HEK293 (cell line): Measurements from ENCODE around the gene CHST14.

ENCODE experiments used
- CTCF ChIA-PET: fragments of 350-600 bp; formaldehyde crosslinking; extraction: SDS; loops from one replicate; lab custom pipeline; 2021; ENCODE audit warnings: antibody characterized with exemption; lab: Yijun Ruan, JAX
- POLR2A ChIA-PET: fragments of 300-600 bp; formaldehyde crosslinking; extraction: SDS; loops from one replicate; lab custom pipeline; 2020; ENCODE audit warnings: antibody characterized with exemption, inconsistent platforms; lab: Yijun Ruan, JAX
- H3K27ac ChIP-seq: fragments of 200-500 bp; sonication (Bioruptor generic); 2 replicates; pipeline ENCODE4 v1.5.1; 2014; ENCODE audit warnings: low read depth, low read length, control low read depth, inconsistent platforms; ENCODE audit errors: extremely low read depth
- H3K36me3 ChIP-seq, 2 experiments: fragments of 200-500 bp in 1 of 2; sonication (Bioruptor generic) in 1 of 2; 1 replicate in 1 of 2; 2 replicates in 1 of 2; pipeline ENCODE4 v1.5.1; 2014 to 2017; ENCODE audit warnings: inconsistent platforms in 2 of 2, low read length in 2 of 2; ENCODE audit not compliant: control insufficient read depth in 2 of 2, insufficient read depth in 1 of 2
- H3K4me1 ChIP-seq: fragments of 200-500 bp; sonication (Bioruptor generic); 2 replicates; pipeline ENCODE4 v1.5.1; 2014; ENCODE audit warnings: mild to moderate bottlenecking, low read length, inconsistent platforms; ENCODE audit not compliant: control insufficient read depth, insufficient read depth
- H3K4me3 ChIP-seq: 2 replicates; pipeline ENCODE4 v1.5.1; 2011; ENCODE audit warnings: low read depth, mild to moderate bottlenecking, control low read depth, low read length, moderate library complexity
- H3K9me3 ChIP-seq: fragments of 200-500 bp; sonication (Bioruptor generic); 2 replicates; pipeline ENCODE4 v1.5.1; 2014; ENCODE audit warnings: low read depth, low read length, inconsistent platforms; ENCODE audit not compliant: control insufficient read depth, insufficient read depth
- GLIS1 ChIP-seq: fragments of 450-650 bp; formaldehyde crosslinking; IDR thresholded peaks from 2 replicates; pipeline ENCODE4 v1.5.1; 2016; ENCODE audit warnings: missing biosample characterization, missing genetic modification characterization
- GLIS2 ChIP-seq: fragments of 450-650 bp; formaldehyde crosslinking; IDR thresholded peaks from 2 replicates; pipeline ENCODE4 v1.5.1; 2016; ENCODE audit warnings: missing biosample characterization, missing genetic modification characterization
- HOXC10 ChIP-seq: sonication (generic); formaldehyde crosslinking; IDR thresholded peaks from 2 replicates; pipeline ENCODE4 v1.8.1; 2023; ENCODE audit warnings: mild to moderate bottlenecking, missing genetic modification reagents
- REPIN1 ChIP-seq: fragments of 450-650 bp; formaldehyde crosslinking; IDR thresholded peaks from 2 replicates; pipeline ENCODE4 v1.5.1; 2017; ENCODE audit warnings: missing biosample characterization, missing genetic modification characterization, low read depth
- YY1 ChIP-seq: fragments of 450-650 bp; formaldehyde crosslinking; IDR thresholded peaks from 2 replicates; pipeline ENCODE4 v1.5.1; 2018; ENCODE audit warnings: missing biosample characterization, missing genetic modification characterization
- ZBTB48 ChIP-seq: fragments of 450-650 bp; formaldehyde crosslinking; IDR thresholded peaks from 2 replicates; pipeline ENCODE4 v1.5.1; 2016; ENCODE audit warnings: missing biosample characterization, missing genetic modification characterization
- ZBTB49 ChIP-seq: fragments of 450-650 bp; formaldehyde crosslinking; IDR thresholded peaks from 2 replicates; pipeline ENCODE4 v1.5.1; 2016; ENCODE audit warnings: missing biosample characterization, missing genetic modification characterization, low read depth
- ZFP37 ChIP-seq: fragments of 450-650 bp; formaldehyde crosslinking; IDR thresholded peaks from 2 replicates; pipeline ENCODE4 v1.5.1; 2016; ENCODE audit warnings: missing biosample characterization, missing genetic modification characterization
- ZNF214 ChIP-seq: fragments of 450-650 bp; formaldehyde crosslinking; IDR thresholded peaks from 2 replicates; pipeline ENCODE4 v1.5.1; 2017; ENCODE audit warnings: missing biosample characterization, mild to moderate bottlenecking, missing genetic modification characterization, borderline replicate concordance
- ZNF24 ChIP-seq: fragments of 450-650 bp; formaldehyde crosslinking; IDR thresholded peaks from 2 replicates; pipeline ENCODE4 v1.5.1; 2016; ENCODE audit warnings: missing biosample characterization, missing genetic modification characterization
- ZNF548 ChIP-seq: fragments of 450-650 bp; formaldehyde crosslinking; IDR thresholded peaks from 2 replicates; pipeline ENCODE4 v1.5.1; 2016; ENCODE audit warnings: missing biosample characterization, missing genetic modification characterization
- ZNF571 ChIP-seq: fragments of 450-650 bp; formaldehyde crosslinking; IDR thresholded peaks from 2 replicates; pipeline ENCODE4 v1.5.0; 2017; ENCODE audit warnings: missing biosample characterization, missing genetic modification characterization
- ZNF600 ChIP-seq: fragments of 450-650 bp; formaldehyde crosslinking; IDR thresholded peaks from 2 replicates; pipeline ENCODE4 v1.5.1; 2016; ENCODE audit warnings: missing biosample characterization, missing genetic modification characterization
- ZNF610 ChIP-seq: fragments of 450-650 bp; formaldehyde crosslinking; IDR thresholded peaks from 2 replicates; pipeline ENCODE4 v1.5.1; 2016; ENCODE audit warnings: missing biosample characterization, missing genetic modification characterization, borderline replicate concordance
- ZNF639 ChIP-seq: fragments of 450-650 bp; formaldehyde crosslinking; IDR thresholded peaks from 2 replicates; pipeline ENCODE4 v1.5.1; 2016; ENCODE audit warnings: missing biosample characterization, missing genetic modification characterization
- ZNF747 ChIP-seq: fragments of 450-650 bp; formaldehyde crosslinking; IDR thresholded peaks from 2 replicates; pipeline ENCODE4 v1.5.1; 2016; ENCODE audit warnings: missing biosample characterization, missing genetic modification characterization
- TF ChIP-seq, protein P1 (sequence below): fragments of 450-650 bp; formaldehyde crosslinking; IDR thresholded peaks from 2 replicates; pipeline ENCODE4 v1.5.1; 2017; ENCODE audit warnings: missing biosample characterization, missing genetic modification characterization
- TF ChIP-seq, protein P2 (sequence below): fragments of 450-650 bp; formaldehyde crosslinking; IDR thresholded peaks from 2 replicates; pipeline ENCODE4 v1.5.1; 2016; ENCODE audit warnings: missing biosample characterization, missing genetic modification characterization

Gene CHST14

DNA sequence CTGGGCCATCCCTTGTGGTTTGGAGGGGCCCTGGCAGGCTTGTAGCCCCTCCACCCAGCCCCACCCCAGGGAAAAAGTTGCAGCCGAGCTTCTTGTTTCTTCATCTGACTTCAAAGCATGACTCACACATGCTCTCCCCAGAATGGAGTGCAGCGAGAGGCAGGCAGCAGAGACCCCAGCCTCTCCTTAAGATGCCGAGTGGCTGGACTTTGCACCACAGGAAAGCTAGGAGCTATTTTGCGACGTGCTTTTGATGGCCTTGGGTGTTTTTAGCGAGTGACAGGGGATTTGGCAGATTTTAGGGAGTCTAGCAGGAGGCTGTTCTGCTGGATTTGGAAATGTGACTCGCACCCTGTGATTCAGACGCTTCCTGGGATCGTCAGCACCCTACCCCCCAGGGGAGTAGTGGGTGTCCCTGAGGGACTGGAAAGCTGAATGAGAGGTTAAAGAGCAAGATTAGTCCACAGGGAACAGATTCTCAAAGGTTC lies 15.8 kb upstream of the CHST14 start:
- TF ChIP-seq ZNF600 (tag by site-specific recombination) (peak; percentile 50; the same call in 1 of the 2 replicates), GLIS1 (peak; percentile 33; the same call in 1 of the 2 replicates), ZNF639 (tag by site-specific recombination) (no peak), ZBTB49 (tag by site-specific recombination) (no peak), ZNF548 (tag by site-specific recombination) (no peak), GLIS2 (tag by site-specific recombination) (0 out of 2 replicates have a peak, but pooled peaks have one; percentile 20)
- peaks cover 0 to 14% of the 10 kb centered on the region in 2 experiments; a peak in 1 of 3 replicates for H3K36me3 ChIP-seq
- H3K4me3 ChIP-seq = no peak overlapping the region
- no peak overlapping the region for H3K27ac ChIP-seq
- POLR2A ChIA-PET = no interaction called here
- CTCF ChIA-PET = interaction anchor here (0.7 kb wide), 1 partner anchor 145 kb away, joined by 3 read pairs; no protein-coding TSS in a partner anchor
- H3K9me3 ChIP-seq = no peaks in the 10 kb centered on the region
- H3K4me1 ChIP-seq = peaks cover 2% of the 10 kb centered on the region; the same call in 1 of the 2 replicates

DNA sequence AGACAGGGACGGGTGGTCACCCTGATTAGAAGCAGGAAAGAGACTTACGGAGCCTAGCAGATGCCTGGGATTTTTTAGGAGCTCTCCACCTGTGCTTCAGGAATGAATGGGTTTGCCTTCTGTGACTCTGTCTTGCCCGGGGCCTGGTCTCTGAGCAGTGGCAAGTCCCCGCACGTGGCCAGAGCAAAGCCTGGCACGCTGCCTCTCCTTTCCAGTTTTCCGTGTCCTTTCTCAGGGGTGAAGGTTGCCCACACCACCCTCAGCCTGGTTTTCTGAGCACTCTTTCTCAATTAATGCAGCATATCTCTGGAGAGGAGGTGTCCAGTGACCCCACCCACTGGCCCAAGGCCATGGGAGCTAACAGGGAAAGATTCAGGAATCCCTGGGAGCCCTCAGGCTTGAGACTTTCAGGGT lies 14.5 kb upstream of the CHST14 start:
- no peaks in the 10 kb centered on the region for H3K9me3 ChIP-seq
- H3K27ac ChIP-seq = no peak overlapping the region
- no peak overlapping the region for H3K4me3 ChIP-seq
- CTCF ChIA-PET = interaction anchor here (0.6 to 1.4 kb wide), 3 partner anchors 16 to 1100 kb away, joined by 3 read pairs; no protein-coding TSS in a partner anchor
- peaks cover 2% of the 10 kb centered on the region; the same call in 1 of the 2 replicates for H3K4me1 ChIP-seq
- peaks cover 0 to 26% of the 10 kb centered on the region in 2 experiments; a peak in 1 of 3 replicates for H3K36me3 ChIP-seq
- TF ChIP-seq YY1 (tag by site-specific recombination) (no peak), ZNF747 (tag by site-specific recombination) (no peak), ZNF610 (tag by site-specific recombination) (no peak), ZNF214 (tag by site-specific recombination) (no peak), ZFP37 (tag by site-specific recombination) (no peak), ZNF571 (tag by site-specific recombination) (no peak), ZBTB48 (tag by site-specific recombination) (no peak), ZNF24 (tag by site-specific recombination) (no peak), REPIN1 (tag by site-specific recombination) (no peak), HOXC10 (no peak)
- TF ChIP-seq, protein P1, sequence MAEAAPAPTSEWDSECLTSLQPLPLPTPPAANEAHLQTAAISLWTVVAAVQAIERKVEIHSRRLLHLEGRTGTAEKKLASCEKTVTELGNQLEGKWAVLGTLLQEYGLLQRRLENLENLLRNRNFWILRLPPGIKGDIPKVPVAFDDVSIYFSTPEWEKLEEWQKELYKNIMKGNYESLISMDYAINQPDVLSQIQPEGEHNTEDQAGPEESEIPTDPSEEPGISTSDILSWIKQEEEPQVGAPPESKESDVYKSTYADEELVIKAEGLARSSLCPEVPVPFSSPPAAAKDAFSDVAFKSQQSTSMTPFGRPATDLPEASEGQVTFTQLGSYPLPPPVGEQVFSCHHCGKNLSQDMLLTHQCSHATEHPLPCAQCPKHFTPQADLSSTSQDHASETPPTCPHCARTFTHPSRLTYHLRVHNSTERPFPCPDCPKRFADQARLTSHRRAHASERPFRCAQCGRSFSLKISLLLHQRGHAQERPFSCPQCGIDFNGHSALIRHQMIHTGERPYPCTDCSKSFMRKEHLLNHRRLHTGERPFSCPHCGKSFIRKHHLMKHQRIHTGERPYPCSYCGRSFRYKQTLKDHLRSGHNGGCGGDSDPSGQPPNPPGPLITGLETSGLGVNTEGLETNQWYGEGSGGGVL = no peak
- TF ChIP-seq, protein P2, sequence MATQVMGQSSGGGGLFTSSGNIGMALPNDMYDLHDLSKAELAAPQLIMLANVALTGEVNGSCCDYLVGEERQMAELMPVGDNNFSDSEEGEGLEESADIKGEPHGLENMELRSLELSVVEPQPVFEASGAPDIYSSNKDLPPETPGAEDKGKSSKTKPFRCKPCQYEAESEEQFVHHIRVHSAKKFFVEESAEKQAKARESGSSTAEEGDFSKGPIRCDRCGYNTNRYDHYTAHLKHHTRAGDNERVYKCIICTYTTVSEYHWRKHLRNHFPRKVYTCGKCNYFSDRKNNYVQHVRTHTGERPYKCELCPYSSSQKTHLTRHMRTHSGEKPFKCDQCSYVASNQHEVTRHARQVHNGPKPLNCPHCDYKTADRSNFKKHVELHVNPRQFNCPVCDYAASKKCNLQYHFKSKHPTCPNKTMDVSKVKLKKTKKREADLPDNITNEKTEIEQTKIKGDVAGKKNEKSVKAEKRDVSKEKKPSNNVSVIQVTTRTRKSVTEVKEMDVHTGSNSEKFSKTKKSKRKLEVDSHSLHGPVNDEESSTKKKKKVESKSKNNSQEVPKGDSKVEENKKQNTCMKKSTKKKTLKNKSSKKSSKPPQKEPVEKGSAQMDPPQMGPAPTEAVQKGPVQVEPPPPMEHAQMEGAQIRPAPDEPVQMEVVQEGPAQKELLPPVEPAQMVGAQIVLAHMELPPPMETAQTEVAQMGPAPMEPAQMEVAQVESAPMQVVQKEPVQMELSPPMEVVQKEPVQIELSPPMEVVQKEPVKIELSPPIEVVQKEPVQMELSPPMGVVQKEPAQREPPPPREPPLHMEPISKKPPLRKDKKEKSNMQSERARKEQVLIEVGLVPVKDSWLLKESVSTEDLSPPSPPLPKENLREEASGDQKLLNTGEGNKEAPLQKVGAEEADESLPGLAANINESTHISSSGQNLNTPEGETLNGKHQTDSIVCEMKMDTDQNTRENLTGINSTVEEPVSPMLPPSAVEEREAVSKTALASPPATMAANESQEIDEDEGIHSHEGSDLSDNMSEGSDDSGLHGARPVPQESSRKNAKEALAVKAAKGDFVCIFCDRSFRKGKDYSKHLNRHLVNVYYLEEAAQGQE = no peak
- TF ChIP-seq, all 188 proteins: peak for 0
- POLR2A ChIA-PET = interaction anchor here (0.6 kb wide), 1 partner anchor 56 kb away, joined by 3 read pairs; no protein-coding TSS in a partner anchor
